ENCODE measurements around the gene FTH1.
"Not testable (repeated sequence)": the region's sequence is repeated elsewhere in the genome, so short reads cannot be mapped to it uniquely, and the experiment has no call there.

Gene FTH1

GRCh38 chr11:61967116-61967923, at the start of gene FTH1:
Gene FTH1 (minus strand): TSS chr11:61967634. CDS start chr11:61967425, 209 bp downstream.
- in situ Hi-C loops (cut with HindIII; ENCODE audit: low sequenced_read_pairs): loop anchor here (10.0 kb wide), 1 partner anchor 153 kb away; the partner anchor contains the start of gene FADS1

GRCh38 chr11:62015615-62016014, 48.2 kb upstream of the FTH1 start:
- in situ Hi-C loops (cut with HindIII; ENCODE audit: low sequenced_read_pairs): no loop called here

- in situ Hi-C loops (cut with HindIII; ENCODE audit: low sequenced_read_pairs): no loop called here
Measured at GRCh38 chr11:62013537-62014476, 46.4 kb upstream of the FTH1 start.

- in situ Hi-C loops (cut with HindIII; ENCODE audit: low sequenced_read_pairs): no loop called here
Measured at GRCh38 chr11:62012832-62013461, 45.5 kb upstream of the FTH1 start.

GRCh38 chr11:62012451-62012831, 45.0 kb upstream of the FTH1 start:
- in situ Hi-C loops (cut with HindIII; ENCODE audit: low sequenced_read_pairs): no loop called here

GRCh38 chr11:62011881-62012280, 44.4 kb upstream of the FTH1 start:
- in situ Hi-C loops (cut with HindIII; ENCODE audit: low sequenced_read_pairs): no loop called here

- in situ Hi-C loops (cut with HindIII; ENCODE audit: low sequenced_read_pairs): no loop called here
Measured at GRCh38 chr11:62010935-62011528, 43.6 kb upstream of the FTH1 start.

GRCh38 chr11:62008193-62008592, 40.8 kb upstream of the FTH1 start:
- in situ Hi-C loops (cut with HindIII; ENCODE audit: low sequenced_read_pairs): no loop called here

- in situ Hi-C loops (cut with HindIII; ENCODE audit: low sequenced_read_pairs): no loop called here
Measured at GRCh38 chr11:62004473-62004872, 37.0 kb upstream of the FTH1 start.

GRCh38 chr11:62002283-62002682, 34.8 kb upstream of the FTH1 start:
- in situ Hi-C loops (cut with HindIII; ENCODE audit: low sequenced_read_pairs): not testable (repeated sequence)

- in situ Hi-C loops (cut with HindIII; ENCODE audit: low sequenced_read_pairs): no loop called here
Measured at GRCh38 chr11:62001450-62002191, 34.2 kb upstream of the FTH1 start.

- in situ Hi-C loops (cut with HindIII; ENCODE audit: low sequenced_read_pairs): no loop called here
Measured at GRCh38 chr11:62000539-62001446, 33.4 kb upstream of the FTH1 start.

- in situ Hi-C loops (cut with HindIII; ENCODE audit: low sequenced_read_pairs): no loop called here
Measured at GRCh38 chr11:61999141-61999975, 31.9 kb upstream of the FTH1 start.

- in situ Hi-C loops (cut with HindIII; ENCODE audit: low sequenced_read_pairs): no loop called here
Measured at GRCh38 chr11:61996933-61997332, 29.5 kb upstream of the FTH1 start.

GRCh38 chr11:61994981-61995380, 27.5 kb upstream of the FTH1 start:
- in situ Hi-C loops (cut with HindIII; ENCODE audit: low sequenced_read_pairs): no loop called here

- in situ Hi-C loops (cut with HindIII; ENCODE audit: low sequenced_read_pairs): no loop called here
Measured at GRCh38 chr11:61985869-61986268, 18.4 kb upstream of the FTH1 start.

GRCh38 chr11:61983419-61983818, 16.0 kb upstream of the FTH1 start:
- in situ Hi-C loops (cut with HindIII; ENCODE audit: low sequenced_read_pairs): no loop called here
